Measurements from ENCODE around the gene PRSS22.

The PRSS22 gene

GRCh38 chr16:2827831-2828520 is 30.0 kb downstream of the PRSS22 start:
- DNase-seq, result no peak

- DNase-seq, result no peak
Measured at GRCh38 chr16:2827374-2827791, 30.6 kb downstream of the PRSS22 start.

GRCh38 chr16:2826591-2827373 is 31.2 kb downstream of the PRSS22 start:
- no peak for DNase-seq

GRCh38 chr16:2825906-2826305 is 32.1 kb downstream of the PRSS22 start:
- DNase-seq, result no peak

- no peak for DNase-seq
Measured at GRCh38 chr16:2825049-2825742, 32.8 kb downstream of the PRSS22 start.

- no peak for DNase-seq
Measured at GRCh38 chr16:2824626-2825025, 33.3 kb downstream of the PRSS22 start.

- no peak for DNase-seq
Measured at GRCh38 chr16:2822496-2822895, 35.5 kb downstream of the PRSS22 start.

GRCh38 chr16:2822158-2822495 is 35.8 kb downstream of the PRSS22 start:
- DNase-seq, result no peak

- DNase-seq, result no peak
Measured at GRCh38 chr16:2821487-2822157, 36.3 kb downstream of the PRSS22 start.

GRCh38 chr16:2820836-2821486 is 37.0 kb downstream of the PRSS22 start:
- DNase-seq, result no peak

- no peak for DNase-seq
Measured at GRCh38 chr16:2819939-2820835, 37.8 kb downstream of the PRSS22 start.

- no peak for DNase-seq
Measured at GRCh38 chr16:2819179-2819938, 38.6 kb downstream of the PRSS22 start.

- DNase-seq, result no peak
Measured at GRCh38 chr16:2818272-2818876, 39.6 kb downstream of the PRSS22 start.

- DNase-seq, result no peak
Measured at GRCh38 chr16:2817340-2818271, 40.4 kb downstream of the PRSS22 start.

- DNase-seq, result no peak
Measured at GRCh38 chr16:2816751-2817339, 41.1 kb downstream of the PRSS22 start, which contains the start of gene PRSS21. PRSS21 (plus strand) TSS chr16:2817237; CDS start chr16:2817269, 32 bp downstream.

GRCh38 chr16:2815299-2815771 is 42.6 kb downstream of the PRSS22 start:
- DNase-seq, result no peak

- DNase-seq, result no peak
Measured at GRCh38 chr16:2814551-2815298, 43.2 kb downstream of the PRSS22 start.

- no peak for DNase-seq
Measured at GRCh38 chr16:2813771-2814221, 44.2 kb downstream of the PRSS22 start.

Measured in NCI-H524 (cell line).